HuH-7 (cell line): ENCODE measurements around the gene MARF1.
"Not testable (repeated sequence)": the region's sequence is repeated elsewhere in the genome, so short reads cannot be mapped to it uniquely, and the experiment has no call there.

Experiments used
- DNase-seq: peaks from one replicate; pipeline ENCODE4 v3.0.0; 2011; ENCODE audit warnings: low spot score

The MARF1 gene

GRCh38 chr16:15573274-15573895, 69.6 kb downstream of the MARF1 start:
- DNase-seq: no peak

- DNase-seq: no peak
Observed at GRCh38 chr16:15572329-15573001, 70.5 kb downstream of the MARF1 start.

GRCh38 chr16:15571557-15571956, 71.4 kb downstream of the MARF1 start:
- no peak for DNase-seq

- DNase-seq: not testable (repeated sequence)
Observed at GRCh38 chr16:15570666-15571065, 72.3 kb downstream of the MARF1 start.

GRCh38 chr16:15567823-15568222, 75.1 kb downstream of the MARF1 start:
- no peak for DNase-seq

GRCh38 chr16:15566095-15566494, 76.9 kb downstream of the MARF1 start:
- DNase-seq: no peak

GRCh38 chr16:15564604-15565339, 78.2 kb downstream of the MARF1 start:
- no peak for DNase-seq

- no peak for DNase-seq
Observed at GRCh38 chr16:15559176-15559575, 83.8 kb downstream of the MARF1 start.

GRCh38 chr16:15557258-15557657, 85.7 kb downstream of the MARF1 start:
- no peak for DNase-seq

GRCh38 chr16:15556130-15556529, 86.8 kb downstream of the MARF1 start:
- no peak for DNase-seq

GRCh38 chr16:15553313-15554088, 89.5 kb downstream of the MARF1 start:
- no peak for DNase-seq

- no peak for DNase-seq
Observed at GRCh38 chr16:15552507-15552906, 90.4 kb downstream of the MARF1 start.

GRCh38 chr16:15548482-15548891, 94.5 kb downstream of the MARF1 start:
- DNase-seq: no peak

- no peak for DNase-seq
Observed at GRCh38 chr16:15547768-15548096, 95.2 kb downstream of the MARF1 start.

- not testable (repeated sequence) for DNase-seq
Observed at GRCh38 chr16:15547072-15547767, 95.7 kb downstream of the MARF1 start.

- no peak for DNase-seq
Observed at GRCh38 chr16:15545544-15545943, 97.4 kb downstream of the MARF1 start.

- no peak for DNase-seq
Observed at GRCh38 chr16:15544405-15544804, 98.5 kb downstream of the MARF1 start.
